ENCODE data around the gene CNBP.

DNA sequence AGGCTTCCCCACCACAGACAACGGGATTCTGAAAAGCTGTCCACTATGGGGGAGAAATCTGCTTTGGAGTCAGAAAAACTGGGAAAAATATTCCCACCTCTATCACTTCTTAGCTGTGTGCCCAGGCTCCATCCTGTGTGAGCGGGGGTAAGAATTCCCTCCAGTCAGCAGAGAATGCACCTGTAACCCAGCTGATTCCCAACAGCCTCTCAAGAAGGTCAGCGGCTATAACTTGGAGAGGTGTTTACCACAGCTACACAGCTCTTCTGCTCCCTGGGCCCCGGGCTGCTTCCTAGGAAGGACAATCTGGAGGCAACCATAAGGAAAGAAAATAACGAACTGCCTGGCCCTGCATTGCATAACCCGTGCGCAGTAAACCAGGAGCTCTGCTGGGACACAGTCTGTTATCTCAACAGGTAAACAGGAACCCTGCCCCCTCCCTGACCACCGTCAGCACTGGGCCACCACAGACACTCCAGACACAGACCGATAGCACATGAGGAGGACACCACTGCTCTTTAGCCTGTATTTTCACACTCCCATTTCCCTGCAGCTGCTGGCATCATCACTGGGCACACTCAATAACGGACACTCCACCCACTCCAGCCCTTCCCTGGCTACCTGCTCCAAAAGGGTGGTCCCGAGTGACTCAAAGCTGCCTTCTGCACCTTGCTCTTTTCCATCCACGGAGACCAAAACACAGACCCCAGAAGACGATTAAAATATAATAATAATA, 64.2 kb downstream of the CNBP start:
- TF ChIP-seq, protein P1, sequence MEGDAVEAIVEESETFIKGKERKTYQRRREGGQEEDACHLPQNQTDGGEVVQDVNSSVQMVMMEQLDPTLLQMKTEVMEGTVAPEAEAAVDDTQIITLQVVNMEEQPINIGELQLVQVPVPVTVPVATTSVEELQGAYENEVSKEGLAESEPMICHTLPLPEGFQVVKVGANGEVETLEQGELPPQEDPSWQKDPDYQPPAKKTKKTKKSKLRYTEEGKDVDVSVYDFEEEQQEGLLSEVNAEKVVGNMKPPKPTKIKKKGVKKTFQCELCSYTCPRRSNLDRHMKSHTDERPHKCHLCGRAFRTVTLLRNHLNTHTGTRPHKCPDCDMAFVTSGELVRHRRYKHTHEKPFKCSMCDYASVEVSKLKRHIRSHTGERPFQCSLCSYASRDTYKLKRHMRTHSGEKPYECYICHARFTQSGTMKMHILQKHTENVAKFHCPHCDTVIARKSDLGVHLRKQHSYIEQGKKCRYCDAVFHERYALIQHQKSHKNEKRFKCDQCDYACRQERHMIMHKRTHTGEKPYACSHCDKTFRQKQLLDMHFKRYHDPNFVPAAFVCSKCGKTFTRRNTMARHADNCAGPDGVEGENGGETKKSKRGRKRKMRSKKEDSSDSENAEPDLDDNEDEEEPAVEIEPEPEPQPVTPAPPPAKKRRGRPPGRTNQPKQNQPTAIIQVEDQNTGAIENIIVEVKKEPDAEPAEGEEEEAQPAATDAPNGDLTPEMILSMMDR (IDR thresholded peaks at IDR 0.05), result no peak
- TF ChIP-seq POLR2A (IDR thresholded peaks at IDR 0.05), result no peak
